ENCODE measurements around the gene SULT1A2. TPM values are rescaled to one million over a fixed set of nuclear protein-coding genes. Genes with fewer than 3 reads are reported as not detected.
"Not testable (repeated sequence)": the region's sequence is repeated elsewhere in the genome, so short reads cannot be mapped to it uniquely, and the experiment has no call there.

The SULT1A2 gene
- total RNA-seq, 1 experiment from 2014 or later, result 21.8 TPM

DNA sequence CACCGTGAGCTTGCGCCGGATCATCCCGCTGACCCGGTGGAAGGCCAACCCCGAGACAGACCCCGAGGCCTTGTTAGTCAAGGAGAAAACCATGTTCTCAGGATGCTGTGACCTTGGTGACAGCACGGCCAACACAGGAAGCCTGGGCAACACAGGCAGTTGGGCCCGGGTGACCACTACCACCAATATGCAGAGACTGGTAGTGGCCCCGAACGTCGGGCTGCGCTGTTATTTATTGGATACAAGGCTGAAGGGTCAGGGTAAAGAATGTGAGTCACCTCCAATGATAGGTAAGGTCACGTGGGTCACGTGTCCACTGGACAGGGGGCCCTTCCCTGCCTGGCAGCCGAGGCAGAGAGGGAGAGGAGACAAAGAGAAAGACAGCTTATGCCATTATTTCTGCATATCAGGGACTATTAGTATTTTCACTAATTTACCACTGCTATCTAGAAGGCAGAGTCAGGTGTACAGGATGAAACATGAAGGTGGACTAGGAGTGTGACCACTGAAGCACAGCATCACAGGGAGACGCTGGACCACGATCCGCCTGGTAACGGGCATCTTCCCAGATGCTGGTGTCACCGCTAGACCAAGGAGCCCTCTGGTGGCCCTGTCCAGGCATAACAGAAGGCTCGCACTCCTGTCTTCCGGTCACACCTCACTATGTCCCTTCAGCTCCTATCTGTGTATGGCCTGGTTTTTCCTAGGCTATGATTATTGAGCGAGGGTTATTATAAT is 18.8 kb upstream of the SULT1A2 start:
- H3K9me3 ChIP-seq (ENCODE audit: insufficient read depth, low read depth); H3K27me3 ChIP-seq (ENCODE audit: insufficient read depth, low read depth); H3K9me2 ChIP-seq (ENCODE audit: insufficient read depth); H3K27ac ChIP-seq; POLR2A ChIA-PET (ENCODE audit: unreplicated experiment); H4K20me1 ChIP-seq (ENCODE audit: insufficient read depth); BruUV-seq (replicated peaks); H2AFZ ChIP-seq; H3K4me2 ChIP-seq; H3K4me3 ChIP-seq: not testable (repeated sequence)
- DNase-seq, result peak in 1 of 2 experiments; percentile 72
- H3F3A ChIP-seq (ENCODE audit: insufficient read depth, low read depth), result peaks cover 38% of the 10 kb centered on the region
- H3K79me2 ChIP-seq (ENCODE audit: low read depth), result peaks cover 26% of the 10 kb centered on the region
- peaks cover 29% of the 10 kb centered on the region for H3K4me1 ChIP-seq (replicated peaks; ENCODE audit: insufficient read depth)
- intact Hi-C loops (cut with micrococcal nuclease; ENCODE audit: unreplicated experiment), result loop anchor here (5.0 kb wide), 2 partner anchors 63 to 338 kb away; partner anchors contain the start of gene SGF29
- peaks cover 15% of the 10 kb centered on the region; the same call in 1 of the 2 replicates for H3K36me3 ChIP-seq (ENCODE audit: low read depth)
- CTCF ChIA-PET, result interaction anchor here (1.1 kb wide), 1 partner anchor 18 kb away, joined by 4 read pairs; no protein-coding TSS in a partner anchor
- TF ChIP-seq, protein P1, sequence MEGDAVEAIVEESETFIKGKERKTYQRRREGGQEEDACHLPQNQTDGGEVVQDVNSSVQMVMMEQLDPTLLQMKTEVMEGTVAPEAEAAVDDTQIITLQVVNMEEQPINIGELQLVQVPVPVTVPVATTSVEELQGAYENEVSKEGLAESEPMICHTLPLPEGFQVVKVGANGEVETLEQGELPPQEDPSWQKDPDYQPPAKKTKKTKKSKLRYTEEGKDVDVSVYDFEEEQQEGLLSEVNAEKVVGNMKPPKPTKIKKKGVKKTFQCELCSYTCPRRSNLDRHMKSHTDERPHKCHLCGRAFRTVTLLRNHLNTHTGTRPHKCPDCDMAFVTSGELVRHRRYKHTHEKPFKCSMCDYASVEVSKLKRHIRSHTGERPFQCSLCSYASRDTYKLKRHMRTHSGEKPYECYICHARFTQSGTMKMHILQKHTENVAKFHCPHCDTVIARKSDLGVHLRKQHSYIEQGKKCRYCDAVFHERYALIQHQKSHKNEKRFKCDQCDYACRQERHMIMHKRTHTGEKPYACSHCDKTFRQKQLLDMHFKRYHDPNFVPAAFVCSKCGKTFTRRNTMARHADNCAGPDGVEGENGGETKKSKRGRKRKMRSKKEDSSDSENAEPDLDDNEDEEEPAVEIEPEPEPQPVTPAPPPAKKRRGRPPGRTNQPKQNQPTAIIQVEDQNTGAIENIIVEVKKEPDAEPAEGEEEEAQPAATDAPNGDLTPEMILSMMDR (conservative IDR thresholded peaks at IDR 0.05), result peak; percentile 77

- Histone ChIP-seq H3K36me3 (ENCODE audit: low read depth) (peaks cover 11% of the 10 kb centered on the region; the same call in 1 of the 2 replicates), H3K4me1 (replicated peaks; ENCODE audit: insufficient read depth) (peaks cover 40% of the 10 kb centered on the region), H3K79me2 (ENCODE audit: low read depth) (peaks cover 24% of the 10 kb centered on the region), H3F3A (ENCODE audit: insufficient read depth, low read depth) (peaks cover 37% of the 10 kb centered on the region)
- H3K4me3 ChIP-seq; H3K27me3 ChIP-seq (ENCODE audit: insufficient read depth, low read depth); H3K9me3 ChIP-seq (ENCODE audit: insufficient read depth, low read depth); H4K20me1 ChIP-seq (ENCODE audit: insufficient read depth); DNase-seq; BruUV-seq (replicated peaks); CTCF ChIA-PET; intact Hi-C loops (cut with micrococcal nuclease; ENCODE audit: unreplicated experiment); POLR2A ChIA-PET (ENCODE audit: unreplicated experiment); H3K27ac ChIP-seq; H2AFZ ChIP-seq; H3K9me2 ChIP-seq (ENCODE audit: insufficient read depth); H3K4me2 ChIP-seq: not testable (repeated sequence)
Observed at GRCh38 chr16:28614561-28614960, 17.7 kb upstream of the SULT1A2 start.

DNA sequence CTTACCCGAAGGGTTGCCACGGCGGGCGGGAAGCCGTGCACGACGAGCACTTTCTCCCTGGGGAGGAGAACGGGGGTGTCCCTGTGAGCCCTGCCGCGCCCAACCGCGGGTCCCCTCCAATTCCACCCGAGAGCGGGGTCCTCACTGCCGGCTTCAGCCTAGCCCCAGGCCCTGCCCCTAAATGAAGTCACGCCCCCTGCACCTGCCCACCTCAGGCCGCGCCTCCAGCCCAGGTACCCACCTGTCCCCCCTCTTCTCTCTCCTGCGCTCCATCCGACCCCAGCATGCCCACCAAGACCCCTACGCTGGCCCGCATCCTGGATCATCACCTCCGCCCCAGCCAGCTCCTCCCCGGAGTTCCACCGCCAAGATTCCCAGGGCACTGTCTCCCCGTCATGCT is 17.1 kb upstream of the SULT1A2 start:
- H4K20me1 ChIP-seq (ENCODE audit: insufficient read depth); DNase-seq; H3K4me2 ChIP-seq; H2AFZ ChIP-seq; POLR2A ChIA-PET (ENCODE audit: unreplicated experiment); H3K4me3 ChIP-seq; BruUV-seq (replicated peaks); H3K9me2 ChIP-seq (ENCODE audit: insufficient read depth); H3K27me3 ChIP-seq (ENCODE audit: insufficient read depth, low read depth); intact Hi-C loops (cut with micrococcal nuclease; ENCODE audit: unreplicated experiment); CTCF ChIA-PET; H3K36me3 ChIP-seq (ENCODE audit: low read depth); H3K9me3 ChIP-seq (ENCODE audit: insufficient read depth, low read depth); H3K27ac ChIP-seq: not testable (repeated sequence)
- Histone ChIP-seq H3K4me1 (replicated peaks; ENCODE audit: insufficient read depth) (peaks cover 42% of the 10 kb centered on the region), H3K79me2 (ENCODE audit: low read depth) (peaks cover 31% of the 10 kb centered on the region), H3F3A (ENCODE audit: insufficient read depth, low read depth) (peaks cover 36% of the 10 kb centered on the region)

DNA sequence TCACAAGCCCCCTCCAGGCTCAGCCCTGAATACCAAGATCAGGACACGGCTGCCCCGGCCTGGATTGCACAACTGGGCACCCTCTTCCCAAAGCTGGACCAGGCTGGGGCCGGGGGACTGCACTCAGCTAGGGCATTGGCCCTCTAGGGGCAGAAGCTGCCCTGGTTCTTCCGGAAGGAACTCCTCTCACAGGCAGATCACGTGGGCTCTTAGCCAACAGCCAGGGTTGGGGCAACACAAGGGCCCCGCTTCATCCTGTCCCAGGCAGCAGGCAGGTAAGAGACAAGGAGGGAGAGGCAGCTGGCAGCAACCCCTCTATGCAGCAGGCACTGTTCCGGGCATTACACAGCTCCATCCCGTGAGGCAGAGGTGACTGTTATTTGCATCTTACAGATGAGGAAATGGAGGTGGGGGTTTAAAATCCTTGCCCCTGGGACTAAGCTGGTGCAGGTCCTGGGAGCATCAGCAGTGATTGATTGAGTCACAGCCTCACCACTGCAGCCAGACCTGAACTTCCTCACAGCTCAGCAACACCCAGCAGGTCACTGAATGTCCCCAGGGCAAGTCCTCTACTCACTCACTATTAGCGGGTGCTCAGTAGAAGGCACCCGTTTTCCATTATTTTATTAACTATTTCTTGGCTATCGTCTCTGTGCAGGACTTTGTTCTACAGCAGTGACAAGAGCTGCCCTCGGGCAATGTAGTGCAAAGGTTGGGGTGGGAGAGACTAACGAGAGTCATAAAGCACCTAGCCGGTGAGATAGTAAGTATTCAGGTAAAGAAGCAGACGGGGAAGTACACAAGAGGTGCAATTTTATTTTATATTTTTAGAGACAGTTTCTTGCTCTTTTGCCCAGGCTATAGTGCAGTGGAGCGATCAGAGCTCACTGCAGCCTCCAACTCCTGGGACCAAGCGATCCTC is 15.8 kb upstream of the SULT1A2 start:
- intact Hi-C loops (cut with micrococcal nuclease; ENCODE audit: unreplicated experiment); H3K4me2 ChIP-seq; H3K4me3 ChIP-seq; H3K36me3 ChIP-seq (ENCODE audit: low read depth); BruUV-seq (replicated peaks); H2AFZ ChIP-seq; H4K20me1 ChIP-seq (ENCODE audit: insufficient read depth); H3K9me3 ChIP-seq (ENCODE audit: insufficient read depth, low read depth); DNase-seq; POLR2A ChIA-PET (ENCODE audit: unreplicated experiment); CTCF ChIA-PET; H3K27me3 ChIP-seq (ENCODE audit: insufficient read depth, low read depth); H3K27ac ChIP-seq; H3K9me2 ChIP-seq (ENCODE audit: insufficient read depth): not testable (repeated sequence)
- Histone ChIP-seq H3K79me2 (ENCODE audit: low read depth) (peaks cover 37% of the 10 kb centered on the region), H3F3A (ENCODE audit: insufficient read depth, low read depth) (peaks cover 27% of the 10 kb centered on the region), H3K4me1 (replicated peaks; ENCODE audit: insufficient read depth) (peaks cover 40% of the 10 kb centered on the region)

All from PC-9 (cell line).